ENCODE measurements around the gene EXD1. TPM values are rescaled to one million over a fixed set of nuclear protein-coding genes. Genes with fewer than 3 reads are reported as not detected.

Gene EXD1
- total and polyA plus RNA-seq, 9 of the 15 experiments (the other 6 are each of a cell fraction or from before 2014, with no cell fraction given): not detected

DNA sequence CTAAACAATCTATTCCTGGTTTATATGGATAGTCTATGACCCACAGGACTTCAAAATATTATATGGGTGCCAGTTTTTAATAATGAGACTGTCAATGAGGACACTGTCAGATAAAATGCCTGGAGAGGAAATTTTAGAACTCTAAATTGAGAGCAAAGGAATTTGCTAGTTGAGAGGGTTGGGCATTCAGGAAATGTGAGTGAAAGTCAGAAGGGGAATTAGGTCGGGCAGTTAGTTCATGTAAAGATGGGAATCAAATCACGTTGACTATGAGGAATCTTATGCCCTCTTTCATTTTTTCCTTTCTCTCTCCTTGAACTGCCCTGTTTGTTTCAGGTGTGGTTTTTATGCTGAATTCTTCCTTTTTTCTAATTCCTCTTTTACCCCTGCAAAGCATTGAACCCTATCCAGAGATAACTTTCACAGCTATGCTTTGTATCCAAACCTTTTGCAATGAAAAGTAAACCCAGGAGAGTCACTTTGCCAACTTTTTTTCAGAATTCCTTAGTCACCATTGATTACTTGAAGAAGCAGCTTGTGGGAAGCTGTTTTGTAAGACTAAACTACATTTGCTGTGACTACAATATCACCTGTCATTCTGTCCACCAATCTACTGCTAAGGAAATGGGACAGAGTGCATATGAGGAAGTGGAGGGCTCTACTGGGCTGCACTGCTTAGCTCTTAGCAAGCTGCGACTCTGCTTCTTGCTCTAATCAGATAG, 28.4 kb upstream of the EXD1 start:
- Histone ChIP-seq H3K4me3 (no peak overlapping the region), H3K4me1 (replicated peaks in 1 of 2; ENCODE audit: control insufficient read depth in 2 of 2, insufficient read depth in 2 of 2, low read length in 2 of 2) (peaks cover 4 to 10% of the 10 kb centered on the region in 2 experiments; a peak in 4 of 5 replicates), H3K36me3 (ENCODE audit: control insufficient read depth, insufficient read depth, low read length) (peaks cover 55% of the 10 kb centered on the region), H3K27me3 (ENCODE audit: control insufficient read depth in 2 of 2, insufficient read depth in 2 of 2, low read length in 2 of 2) (no peaks in the 10 kb centered on the region), H3K9me1 (ENCODE audit: control insufficient read depth, insufficient read depth, low read length) (no peaks in the 10 kb centered on the region), H3K4me2 (ENCODE audit: insufficient read depth, low read length) (no peak overlapping the region), H3K27ac (ENCODE audit: extremely low read depth, low read depth, low read length) (no peak overlapping the region; the same call in 2 of the 3 replicates), H3K79me2 (ENCODE audit: control insufficient read depth, insufficient read depth, low read length) (no peaks in the 10 kb centered on the region), H4K20me1 (replicated peaks; ENCODE audit: control insufficient read depth, insufficient read depth, low read length) (no peaks in the 10 kb centered on the region), H3K9ac (ENCODE audit: insufficient read depth in 1 of 2, low read depth in 2 of 2, low read length in 2 of 2) (no peak overlapping the region), H3K9me3 (replicated peaks; ENCODE audit: control insufficient read depth, insufficient read depth, low read depth, low read length) (no peaks in the 10 kb centered on the region), H2AFZ (ENCODE audit: low read depth, low read length) (no peak overlapping the region)
- ChIA-PET POLR2A (interaction anchor here (0.5 to 1.6 kb wide), 4 partner anchors 24 to 301 kb away, joined by 3 to 4 read pairs (median 4); partner anchors contain the start of gene CHP1), CTCF (ENCODE audit: low intra/inter-chr PET ratio) (no interaction called here)
- TF ChIP-seq, protein P1, sequence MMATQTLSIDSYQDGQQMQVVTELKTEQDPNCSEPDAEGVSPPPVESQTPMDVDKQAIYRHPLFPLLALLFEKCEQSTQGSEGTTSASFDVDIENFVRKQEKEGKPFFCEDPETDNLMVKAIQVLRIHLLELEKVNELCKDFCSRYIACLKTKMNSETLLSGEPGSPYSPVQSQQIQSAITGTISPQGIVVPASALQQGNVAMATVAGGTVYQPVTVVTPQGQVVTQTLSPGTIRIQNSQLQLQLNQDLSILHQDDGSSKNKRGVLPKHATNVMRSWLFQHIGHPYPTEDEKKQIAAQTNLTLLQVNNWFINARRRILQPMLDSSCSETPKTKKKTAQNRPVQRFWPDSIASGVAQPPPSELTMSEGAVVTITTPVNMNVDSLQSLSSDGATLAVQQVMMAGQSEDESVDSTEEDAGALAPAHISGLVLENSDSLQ (IDR thresholded peaks at IDR 0.05): peak; percentile 26; the same call in 1 of the 2 replicates
- TF ChIP-seq EWSR1 (IDR thresholded peaks at IDR 0.05; ENCODE audit: borderline replicate concordance, low read depth, partially characterized antibody): no peak
- peak; percentile 95 for TF ChIP-seq SPI1 (IDR thresholded peaks at IDR 0.05; ENCODE audit: borderline replicate concordance, low read depth, low read length)
- peak; percentile 30; the same call in 1 of the 2 replicates for TF ChIP-seq NFE2 (IDR thresholded peaks at IDR 0.05; ENCODE audit: low read depth)
- ATAC-seq (peak; percentile 91), FAIRE-seq (peak; percentile 67), DNase-seq (ENCODE audit: extremely low read depth in 1 of 4, low spot score in 3 of 4) (peak in 2 of 4 experiments; percentile 14 to 32)
- intact Hi-C loops (cut with micrococcal nuclease): no loop called here
- in situ Hi-C loops (cut with MboI): no loop called here
- BruUV-seq (replicated peaks): no TSS peak
- WGBS (ENCODE audit: insufficient coverage, low coverage, missing lambda C conversion rate): 22% methylated on average over 3 of the region's 3 CpGs

Measured in K562 (cell line).